BE2C (cell line): ENCODE data around the gene CCIN.

Source experiments
- DNase-seq: peaks from one replicate; pipeline ENCODE4 v3.0.0-alpha.2; 2020
- H3K27me3 ChIP-seq: fragments of 250-450 bp; sonication (Bioruptor Pico); 2 replicates; pipeline ENCODE4 v1.5.1; 2020; ENCODE audit warnings: mild to moderate bottlenecking
- H3K36me3 ChIP-seq: fragments of 250-450 bp; sonication (Bioruptor Pico); 2 replicates; pipeline ENCODE4 v1.5.1; 2020; ENCODE audit warnings: mild to moderate bottlenecking
- H3K4me1 ChIP-seq: fragments of 250-450 bp; sonication (Bioruptor Pico); 2 replicates; pipeline ENCODE4 v1.5.1; 2020
- H3K4me3 ChIP-seq: 2 replicates; pipeline ENCODE4 v1.5.1; 2011; ENCODE audit warnings: low read depth, low read length
- H3K9me3 ChIP-seq: fragments of 250-450 bp; sonication (Bioruptor Pico); 2 replicates; pipeline ENCODE4 v1.5.1; 2020
- TF ChIP-seq, protein P1 (sequence below): IDR thresholded peaks from 2 replicates; pipeline ENCODE4 v1.5.1; 2012; ENCODE audit warnings: mild to moderate bottlenecking, low read depth, low read length

CCIN gene

DNA sequence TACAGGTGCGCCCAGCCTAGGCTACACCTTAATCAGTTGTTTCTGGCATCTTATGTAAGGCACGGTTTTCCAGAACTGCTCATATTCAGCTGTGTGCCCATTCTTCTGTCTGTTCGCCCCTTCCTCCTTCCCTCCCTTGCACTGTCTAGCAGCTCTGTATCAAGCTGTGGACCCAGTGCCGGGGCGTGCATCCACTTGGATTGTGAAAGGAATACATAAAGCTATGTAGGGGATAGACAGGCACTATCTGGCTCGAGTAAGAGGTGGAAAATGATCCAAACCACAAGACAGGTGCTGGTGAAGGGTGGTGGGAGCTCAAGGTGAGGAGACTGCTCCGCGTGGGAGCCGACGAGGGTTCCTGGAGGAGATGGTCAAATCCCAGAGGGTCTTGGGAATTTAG is 30.7 kb upstream of the CCIN start:
- Histone ChIP-seq H3K9me3 (no peaks in the 10 kb centered on the region), H3K4me1 (no peaks in the 10 kb centered on the region; the same call in 1 of the 2 replicates), H3K4me3 (no peak overlapping the region), H3K36me3 (no peaks in the 10 kb centered on the region), H3K27me3 (no peaks in the 10 kb centered on the region)
- TF ChIP-seq, protein P1, sequence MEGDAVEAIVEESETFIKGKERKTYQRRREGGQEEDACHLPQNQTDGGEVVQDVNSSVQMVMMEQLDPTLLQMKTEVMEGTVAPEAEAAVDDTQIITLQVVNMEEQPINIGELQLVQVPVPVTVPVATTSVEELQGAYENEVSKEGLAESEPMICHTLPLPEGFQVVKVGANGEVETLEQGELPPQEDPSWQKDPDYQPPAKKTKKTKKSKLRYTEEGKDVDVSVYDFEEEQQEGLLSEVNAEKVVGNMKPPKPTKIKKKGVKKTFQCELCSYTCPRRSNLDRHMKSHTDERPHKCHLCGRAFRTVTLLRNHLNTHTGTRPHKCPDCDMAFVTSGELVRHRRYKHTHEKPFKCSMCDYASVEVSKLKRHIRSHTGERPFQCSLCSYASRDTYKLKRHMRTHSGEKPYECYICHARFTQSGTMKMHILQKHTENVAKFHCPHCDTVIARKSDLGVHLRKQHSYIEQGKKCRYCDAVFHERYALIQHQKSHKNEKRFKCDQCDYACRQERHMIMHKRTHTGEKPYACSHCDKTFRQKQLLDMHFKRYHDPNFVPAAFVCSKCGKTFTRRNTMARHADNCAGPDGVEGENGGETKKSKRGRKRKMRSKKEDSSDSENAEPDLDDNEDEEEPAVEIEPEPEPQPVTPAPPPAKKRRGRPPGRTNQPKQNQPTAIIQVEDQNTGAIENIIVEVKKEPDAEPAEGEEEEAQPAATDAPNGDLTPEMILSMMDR = no peak
- no peak for DNase-seq

DNA sequence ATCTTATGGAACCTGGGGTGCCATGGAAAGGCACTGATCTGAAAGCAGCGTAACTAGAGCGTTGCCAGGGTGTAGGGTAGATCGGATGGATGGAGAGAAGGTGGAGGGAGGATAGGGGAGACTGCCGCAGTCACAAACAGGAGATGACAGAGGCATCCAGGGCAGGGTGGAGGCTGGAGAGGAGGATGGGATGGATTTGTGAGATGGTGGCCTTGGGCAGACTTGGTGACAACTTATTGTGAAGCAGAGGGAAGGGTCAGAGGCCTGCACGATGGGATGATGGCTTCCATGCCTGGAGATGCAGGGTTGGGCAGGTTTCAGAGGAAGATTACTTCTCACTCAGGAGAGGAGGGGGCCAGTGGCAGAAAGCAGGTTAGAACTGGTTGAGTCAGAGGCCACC is 30.3 kb upstream of the CCIN start:
- H3K36me3 ChIP-seq = no peaks in the 10 kb centered on the region

DNA sequence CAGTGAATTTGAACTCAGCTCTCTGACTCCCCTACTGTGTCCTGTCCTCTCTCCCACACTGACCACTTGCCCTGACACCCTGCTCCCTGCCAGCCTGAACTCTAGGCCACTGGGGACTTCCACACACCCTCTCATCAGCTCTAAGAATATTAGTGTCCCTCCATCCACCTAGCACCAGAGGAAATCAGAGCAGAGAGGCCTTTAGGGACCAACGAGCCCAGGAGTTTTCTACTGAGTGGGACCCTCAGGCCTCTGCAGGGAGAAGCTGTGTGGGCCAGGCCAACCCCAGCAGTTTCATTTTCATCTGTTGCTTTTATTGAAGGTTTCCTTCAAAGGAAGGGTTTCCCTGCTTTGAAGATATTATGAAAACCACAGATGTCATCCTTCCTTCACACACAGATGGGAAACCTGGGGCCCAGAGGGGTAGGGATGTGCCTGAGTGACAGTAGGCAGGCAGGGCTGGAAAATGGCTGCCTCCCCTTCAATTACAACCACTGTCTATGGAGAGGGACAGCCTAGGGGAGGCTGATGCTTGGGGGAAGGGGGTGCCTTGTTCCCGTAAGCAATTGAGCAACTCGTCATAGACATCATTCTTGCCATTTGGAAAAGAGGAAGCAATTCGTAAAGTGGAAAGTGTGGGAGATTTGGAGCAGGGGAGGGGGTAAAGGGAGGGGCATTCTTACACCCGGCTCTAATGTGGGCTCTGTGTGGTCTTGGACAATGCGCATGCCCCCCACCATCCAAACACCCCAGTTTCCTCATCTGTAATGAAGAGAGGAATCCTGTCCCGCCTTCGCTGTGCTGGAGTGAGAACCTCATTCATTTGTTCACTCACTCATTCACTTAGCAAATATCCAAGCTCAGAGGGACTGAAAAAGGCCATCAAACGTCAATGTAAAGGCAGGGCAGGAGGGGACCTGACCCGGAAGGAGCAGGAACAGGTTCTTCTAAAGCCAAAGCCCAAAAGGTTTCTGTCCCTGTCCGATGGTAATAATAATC is 28.8 kb upstream of the CCIN start:
- no peak overlapping the region for H3K4me3 ChIP-seq
- no peaks in the 10 kb centered on the region for H3K27me3 ChIP-seq
- H3K4me1 ChIP-seq = no peaks in the 10 kb centered on the region; the same call in 1 of the 2 replicates
- no peak for DNase-seq
- H3K36me3 ChIP-seq = no peaks in the 10 kb centered on the region
- H3K9me3 ChIP-seq = no peaks in the 10 kb centered on the region
- TF ChIP-seq, protein P1 = no peak

More for the DNA sequence above, 30.3 kb upstream of the CCIN start:
- no peaks in the 10 kb centered on the region; the same call in 1 of the 2 replicates for H3K4me1 ChIP-seq
- TF ChIP-seq, protein P1 = no peak
- no peaks in the 10 kb centered on the region for H3K27me3 ChIP-seq
- DNase-seq = no peak
- no peaks in the 10 kb centered on the region for H3K9me3 ChIP-seq
- no peak overlapping the region for H3K4me3 ChIP-seq

DNA sequence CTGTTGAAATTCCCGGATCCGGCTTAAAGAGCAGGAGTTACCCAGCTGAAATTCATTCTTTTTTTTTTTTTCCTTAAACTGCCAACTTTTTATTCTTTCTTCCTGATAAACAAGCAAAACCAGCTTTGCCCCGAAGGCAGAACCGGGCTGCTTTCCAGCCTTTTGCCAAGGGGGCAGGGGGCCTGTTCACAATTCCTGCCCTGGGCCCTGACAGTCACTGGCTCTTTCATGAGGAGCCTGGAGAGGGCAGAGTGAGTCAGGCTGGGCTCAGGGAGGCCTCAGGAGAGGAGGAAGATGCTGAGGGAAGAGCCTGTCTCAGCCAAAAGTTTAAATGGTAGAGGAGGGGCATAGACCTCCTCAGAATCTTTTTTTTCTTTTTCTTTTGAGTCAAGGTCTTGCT is 27.9 kb upstream of the CCIN start:
- no peak overlapping the region for H3K4me3 ChIP-seq
- H3K4me1 ChIP-seq = no peaks in the 10 kb centered on the region
- no peaks in the 10 kb centered on the region for H3K36me3 ChIP-seq
- H3K27me3 ChIP-seq = no peaks in the 10 kb centered on the region
- no peaks in the 10 kb centered on the region for H3K9me3 ChIP-seq
- peak; percentile 55 for DNase-seq
- TF ChIP-seq, protein P1 = peak; percentile 55

DNA sequence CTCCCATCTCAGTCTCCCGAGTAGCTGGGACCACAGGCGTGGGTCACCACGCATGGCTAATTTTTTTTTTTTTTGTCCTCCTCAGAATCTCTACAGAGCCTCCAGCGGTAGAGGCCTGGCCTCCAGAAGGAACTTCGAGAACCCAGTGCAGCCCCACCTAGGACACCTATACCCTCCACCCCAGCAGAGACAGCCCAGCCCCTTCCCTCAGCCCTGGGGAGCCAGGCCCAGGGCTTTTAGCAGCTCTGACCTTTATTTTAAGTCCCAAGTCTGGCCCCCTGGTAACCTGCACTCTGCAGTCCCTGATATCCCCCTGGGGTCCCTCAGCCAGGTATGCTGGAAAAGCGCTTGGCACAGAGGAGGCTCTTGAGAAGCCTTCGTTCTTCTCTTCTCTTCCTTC is 27.4 kb upstream of the CCIN start:
- no peak overlapping the region for H3K4me3 ChIP-seq
- no peaks in the 10 kb centered on the region for H3K27me3 ChIP-seq
- no peaks in the 10 kb centered on the region for H3K9me3 ChIP-seq
- no peak for DNase-seq
- TF ChIP-seq, protein P1 = no peak
- H3K4me1 ChIP-seq = no peaks in the 10 kb centered on the region
- no peaks in the 10 kb centered on the region for H3K36me3 ChIP-seq

DNA sequence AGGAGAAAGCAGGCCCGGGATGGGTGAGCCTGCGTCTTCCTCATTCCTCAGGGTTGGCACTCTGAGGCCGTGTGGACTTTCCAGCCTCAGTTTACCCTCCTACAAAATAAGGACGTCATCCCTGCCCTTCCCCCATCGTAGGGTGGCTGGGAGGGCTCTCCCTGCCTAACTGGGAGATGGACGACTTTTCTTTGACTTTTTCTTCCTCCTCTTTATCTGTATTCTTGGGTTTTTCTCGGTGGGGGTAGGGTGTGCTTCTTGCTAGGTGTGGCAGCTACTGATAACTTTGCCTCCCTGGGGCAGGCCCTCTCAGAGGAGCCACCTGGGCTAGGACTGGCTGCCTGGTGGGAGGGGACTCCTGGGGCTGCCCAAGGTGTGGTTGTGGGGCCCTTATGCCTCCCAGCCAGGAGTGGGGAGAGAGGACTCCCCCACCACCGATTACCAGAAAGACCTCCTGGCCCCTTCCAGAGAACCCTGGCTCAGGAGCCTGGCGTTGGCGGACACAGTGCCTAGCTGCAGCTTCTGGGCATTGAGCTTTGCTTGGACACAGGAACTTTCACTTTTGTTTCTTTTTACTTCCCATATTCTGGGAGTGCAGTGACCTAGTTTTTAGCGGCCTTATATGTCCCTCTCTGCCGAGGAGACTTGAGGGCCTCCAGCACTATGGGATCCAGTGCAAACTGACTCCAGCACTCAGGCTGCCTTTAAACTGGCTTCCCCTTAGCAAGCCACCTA is 26.5 kb upstream of the CCIN start:
- no peaks in the 10 kb centered on the region for H3K9me3 ChIP-seq
- H3K36me3 ChIP-seq = no peaks in the 10 kb centered on the region
- TF ChIP-seq, protein P1 = no peak
- H3K27me3 ChIP-seq = no peaks in the 10 kb centered on the region
- H3K4me1 ChIP-seq = no peaks in the 10 kb centered on the region
- DNase-seq = no peak
- H3K4me3 ChIP-seq = no peak overlapping the region
